Measurements from ENCODE around the gene ADAMTS2. TPM values are rescaled to one million over a fixed set of nuclear protein-coding genes. Genes with fewer than 3 reads are reported as not detected.

Gene ADAMTS2
- total RNA-seq, 2 experiments from 2014 or later, result not detected

DNA sequence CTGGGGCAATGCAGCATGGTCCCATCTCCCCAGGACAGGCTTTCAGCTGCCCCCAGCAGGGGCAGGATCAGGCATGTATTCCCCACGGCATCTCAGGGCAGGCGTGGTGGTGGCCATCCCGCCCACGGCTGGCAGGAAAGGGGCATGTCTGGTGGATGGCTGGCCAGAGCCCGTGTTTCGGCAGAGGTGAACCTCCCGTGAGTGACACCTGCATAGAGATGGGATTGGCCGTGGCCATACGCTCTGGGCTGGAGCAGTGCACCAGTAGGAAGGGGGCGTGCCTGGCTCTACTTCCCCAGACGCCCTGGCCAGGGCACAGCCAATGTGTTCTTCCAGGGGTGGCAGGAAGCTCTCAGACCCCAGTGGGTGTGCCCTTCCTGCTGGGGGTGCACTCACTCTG, 146.0 kb downstream of the ADAMTS2 start:
- TF ChIP-seq, protein P1, sequence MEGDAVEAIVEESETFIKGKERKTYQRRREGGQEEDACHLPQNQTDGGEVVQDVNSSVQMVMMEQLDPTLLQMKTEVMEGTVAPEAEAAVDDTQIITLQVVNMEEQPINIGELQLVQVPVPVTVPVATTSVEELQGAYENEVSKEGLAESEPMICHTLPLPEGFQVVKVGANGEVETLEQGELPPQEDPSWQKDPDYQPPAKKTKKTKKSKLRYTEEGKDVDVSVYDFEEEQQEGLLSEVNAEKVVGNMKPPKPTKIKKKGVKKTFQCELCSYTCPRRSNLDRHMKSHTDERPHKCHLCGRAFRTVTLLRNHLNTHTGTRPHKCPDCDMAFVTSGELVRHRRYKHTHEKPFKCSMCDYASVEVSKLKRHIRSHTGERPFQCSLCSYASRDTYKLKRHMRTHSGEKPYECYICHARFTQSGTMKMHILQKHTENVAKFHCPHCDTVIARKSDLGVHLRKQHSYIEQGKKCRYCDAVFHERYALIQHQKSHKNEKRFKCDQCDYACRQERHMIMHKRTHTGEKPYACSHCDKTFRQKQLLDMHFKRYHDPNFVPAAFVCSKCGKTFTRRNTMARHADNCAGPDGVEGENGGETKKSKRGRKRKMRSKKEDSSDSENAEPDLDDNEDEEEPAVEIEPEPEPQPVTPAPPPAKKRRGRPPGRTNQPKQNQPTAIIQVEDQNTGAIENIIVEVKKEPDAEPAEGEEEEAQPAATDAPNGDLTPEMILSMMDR (IDR thresholded peaks at IDR 0.05), result no peak
- H3K27ac Mint-ChIP-seq, result no peak overlapping the region
- Histone ChIP-seq H3K36me3 (ENCODE audit: insufficient read depth, low read length) (no peaks in the 10 kb centered on the region), H3K27me3 (ENCODE audit: control insufficient read depth in 1 of 2, insufficient read depth in 2 of 2, low read length in 2 of 2) (no peaks in the 10 kb centered on the region), H3K4me3 (ENCODE audit: low read length) (no peak overlapping the region), H3K4me1 (ENCODE audit: insufficient read depth, low read length) (no peaks in the 10 kb centered on the region), H3K9me3 (ENCODE audit: control insufficient read depth in 1 of 2, insufficient read depth in 1 of 2, low read length in 2 of 2) (peaks cover 0 to 7% of the 10 kb centered on the region in 2 experiments), H3K27ac (ENCODE audit: low read depth in 1 of 2, low read length in 2 of 2) (no peak overlapping the region)
- no peak overlapping the region for H3K4me3 Mint-ChIP-seq
- DNase-seq (no peak), ATAC-seq (ENCODE audit: poor library complexity) (no peak)
- no peaks in the 10 kb centered on the region for H3K27me3 Mint-ChIP-seq
- no peaks in the 10 kb centered on the region for H3K36me3 Mint-ChIP-seq (ENCODE audit: low read depth)
- ChIA-PET CTCF (no interaction called here), POLR2A (no interaction called here)
- intact Hi-C loops (cut with DNase I, micrococcal nuclease), result no loop called here
- H3K9me3 Mint-ChIP-seq, result no peaks in the 10 kb centered on the region
- no peaks in the 10 kb centered on the region for H3K4me1 Mint-ChIP-seq (ENCODE audit: low read depth)

DNA sequence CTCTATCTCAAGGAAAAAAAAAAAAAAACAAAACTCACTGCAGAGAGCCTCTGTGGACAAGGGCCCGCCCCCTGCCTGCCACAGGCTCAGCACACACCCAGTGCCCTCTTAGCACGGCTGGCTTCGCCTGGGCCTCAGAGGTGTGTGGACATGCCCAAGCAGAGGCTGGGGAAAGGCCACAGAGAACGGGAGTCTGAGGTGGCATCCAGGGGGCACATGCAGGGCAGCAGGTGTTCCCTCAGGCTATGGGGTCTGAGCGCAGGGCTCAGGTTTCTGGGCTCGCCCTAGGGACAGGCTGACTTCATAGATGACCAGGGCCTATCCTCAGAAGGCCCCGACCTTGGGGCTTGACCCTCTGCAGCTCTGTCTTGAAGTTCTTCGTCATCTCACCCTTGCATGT, 146.4 kb downstream of the ADAMTS2 start:
- Histone ChIP-seq H3K27ac (ENCODE audit: low read depth in 1 of 2, low read length in 2 of 2) (no peak overlapping the region), H3K4me1 (ENCODE audit: insufficient read depth, low read length) (no peaks in the 10 kb centered on the region), H3K9me3 (ENCODE audit: control insufficient read depth in 1 of 2, insufficient read depth in 1 of 2, low read length in 2 of 2) (peaks cover 0 to 7% of the 10 kb centered on the region in 2 experiments), H3K36me3 (ENCODE audit: insufficient read depth, low read length) (no peaks in the 10 kb centered on the region), H3K27me3 (ENCODE audit: control insufficient read depth in 1 of 2, insufficient read depth in 2 of 2, low read length in 2 of 2) (no peaks in the 10 kb centered on the region), H3K4me3 (ENCODE audit: low read length) (no peak overlapping the region)
- ChIA-PET POLR2A (no interaction called here), CTCF (no interaction called here)
- H3K27ac Mint-ChIP-seq, result no peak overlapping the region
- DNase-seq (no peak), ATAC-seq (ENCODE audit: poor library complexity) (no peak)
- H3K4me3 Mint-ChIP-seq, result no peak overlapping the region
- TF ChIP-seq, protein P1 (IDR thresholded peaks at IDR 0.05), result no peak
- H3K4me1 Mint-ChIP-seq (ENCODE audit: low read depth), result no peaks in the 10 kb centered on the region
- intact Hi-C loops (cut with DNase I, micrococcal nuclease), result no loop called here
- H3K27me3 Mint-ChIP-seq, result no peaks in the 10 kb centered on the region
- no peaks in the 10 kb centered on the region for H3K36me3 Mint-ChIP-seq (ENCODE audit: low read depth)
- no peaks in the 10 kb centered on the region for H3K9me3 Mint-ChIP-seq

DNA sequence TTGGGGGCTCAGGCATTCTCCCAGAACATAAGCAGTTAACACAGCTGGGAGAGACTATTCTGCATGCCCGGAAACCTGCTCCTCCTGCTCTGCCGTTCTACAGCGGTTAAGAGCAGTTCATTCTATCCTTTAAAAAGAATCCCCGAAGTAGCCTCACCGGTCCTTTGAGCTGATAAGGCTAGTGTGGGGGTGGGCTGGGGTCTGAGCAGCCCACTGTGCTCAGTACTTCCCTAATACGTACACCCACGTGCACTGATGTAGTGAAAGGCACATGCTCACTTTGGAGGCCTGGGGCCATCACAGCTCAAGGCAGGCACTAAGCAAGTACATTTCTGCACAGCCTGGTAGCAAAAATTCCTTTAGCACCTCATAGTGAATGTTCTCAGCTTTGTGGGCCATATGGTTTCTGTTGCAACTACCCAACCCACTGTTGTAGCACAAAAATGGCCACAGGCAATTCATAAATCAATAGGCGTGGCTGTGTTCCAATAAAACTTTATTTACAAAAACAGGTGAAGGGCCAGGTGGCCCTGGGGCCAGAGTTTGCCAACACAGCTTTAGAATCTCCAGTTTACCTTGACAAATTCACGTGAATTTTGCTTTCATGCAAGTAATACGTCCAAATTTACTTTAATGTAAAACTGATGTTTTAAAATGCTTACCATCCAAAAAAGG, 148.7 kb downstream of the ADAMTS2 start:
- Histone ChIP-seq H3K9me3 (ENCODE audit: control insufficient read depth in 1 of 2, insufficient read depth in 1 of 2, low read length in 2 of 2) (peaks cover 0 to 7% of the 10 kb centered on the region in 2 experiments), H3K27ac (ENCODE audit: low read depth in 1 of 2, low read length in 2 of 2) (no peak overlapping the region), H3K4me1 (ENCODE audit: insufficient read depth, low read length) (no peaks in the 10 kb centered on the region), H3K27me3 (ENCODE audit: control insufficient read depth in 1 of 2, insufficient read depth in 2 of 2, low read length in 2 of 2) (no peaks in the 10 kb centered on the region), H3K4me3 (ENCODE audit: low read length) (no peak overlapping the region), H3K36me3 (ENCODE audit: insufficient read depth, low read length) (no peaks in the 10 kb centered on the region)
- ATAC-seq (ENCODE audit: poor library complexity) (no peak), DNase-seq (no peak)
- H3K9me3 Mint-ChIP-seq, result no peaks in the 10 kb centered on the region
- H3K4me3 Mint-ChIP-seq, result no peak overlapping the region
- ChIA-PET CTCF (no interaction called here), POLR2A (no interaction called here)
- H3K27ac Mint-ChIP-seq, result no peak overlapping the region
- H3K36me3 Mint-ChIP-seq (ENCODE audit: low read depth), result no peaks in the 10 kb centered on the region
- H3K27me3 Mint-ChIP-seq, result no peaks in the 10 kb centered on the region
- TF ChIP-seq, protein P1 (IDR thresholded peaks at IDR 0.05), result no peak
- no peaks in the 10 kb centered on the region for H3K4me1 Mint-ChIP-seq (ENCODE audit: low read depth)
- intact Hi-C loops (cut with DNase I, micrococcal nuclease), result no loop called here
